Neural cell (in vitro differentiated cells): Measurements from ENCODE around the gene TKTL2.

Source experiments
- CTCF ChIP-seq: fragments of 450-650 bp; IDR thresholded peaks from 2 replicates; pipeline ENCODE4 v1.5.1; 2014; ENCODE audit warnings: antibody characterized with exemption, mild to moderate bottlenecking, moderate library complexity; ENCODE audit not compliant: poor library complexity, severe bottlenecking
- EP300 ChIP-seq: fragments of 450-650 bp; conservative IDR thresholded peaks from 2 replicates; pipeline ENCODE4 v1.6.1; 2014; ENCODE audit warnings: antibody characterized with exemption, mild to moderate bottlenecking, moderate library complexity; ENCODE audit not compliant: poor library complexity, severe bottlenecking
- EZH2 ChIP-seq: fragments of 200-600, 300-800 bp; shearing (Covaris generic), sonication (generic); IDR thresholded peaks from 2 replicates; pipeline ENCODE4 v1.6.1; 2014; ENCODE audit warnings: antibody characterized with exemption, low read length, borderline replicate concordance, mild to moderate bottlenecking; ENCODE audit not compliant: insufficient read depth, poor library complexity, severe bottlenecking
- MXI1 ChIP-seq: fragments of 450-650 bp; conservative IDR thresholded peaks from 2 replicates; pipeline ENCODE4 v1.6.1; 2014; ENCODE audit warnings: antibody characterized with exemption, mild to moderate bottlenecking; ENCODE audit not compliant: poor library complexity, severe bottlenecking
- POLR2AphosphoS5 ChIP-seq: IDR thresholded peaks from 2 replicates; pipeline ENCODE4 v1.6.1; 2012
- RAD21 ChIP-seq: fragments of 450-650 bp; conservative IDR thresholded peaks from 2 replicates; pipeline ENCODE4 v1.6.1; 2014; ENCODE audit warnings: antibody characterized with exemption, mild to moderate bottlenecking, moderate library complexity
- SMC3 ChIP-seq: fragments of 450-650 bp; conservative IDR thresholded peaks from 2 replicates; pipeline ENCODE4 v1.6.1; 2014; ENCODE audit warnings: antibody characterized with exemption, mild to moderate bottlenecking, moderate library complexity; ENCODE audit not compliant: poor library complexity
- TAF1 ChIP-seq: IDR thresholded peaks from 2 replicates; pipeline ENCODE4 v1.6.1; 2012; ENCODE audit warnings: low read depth
- TF ChIP-seq, protein P1 (sequence below): IDR thresholded peaks from 2 replicates; pipeline ENCODE4 v1.6.1; 2012; ENCODE audit warnings: borderline replicate concordance

DNA sequence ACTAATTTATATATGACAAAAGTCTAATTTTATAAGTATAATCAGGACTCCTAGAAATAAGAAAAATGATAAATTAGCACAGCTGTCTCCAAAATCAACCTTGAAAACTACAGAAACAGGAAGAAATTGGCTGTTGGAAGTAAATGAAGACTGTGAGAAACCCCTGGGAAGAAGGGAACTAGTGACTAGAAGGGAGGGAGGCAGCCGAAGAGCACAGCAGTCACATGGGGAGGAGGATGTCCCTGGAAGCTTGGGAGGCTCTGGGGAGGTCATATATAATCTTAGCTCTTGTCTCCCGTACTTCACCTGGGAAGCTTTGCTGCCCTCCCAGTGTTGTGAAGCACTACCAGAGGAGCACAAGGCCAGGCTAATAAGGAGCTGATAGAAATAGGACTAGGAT, 12.0 kb upstream of the TKTL2 start:
- TF ChIP-seq CTCF (no peak), EZH2 (no peak), SMC3 (no peak), POLR2AphosphoS5 (no peak), TAF1 (no peak), EP300 (no peak), RAD21 (no peak), MXI1 (no peak)
- TF ChIP-seq, protein P1, sequence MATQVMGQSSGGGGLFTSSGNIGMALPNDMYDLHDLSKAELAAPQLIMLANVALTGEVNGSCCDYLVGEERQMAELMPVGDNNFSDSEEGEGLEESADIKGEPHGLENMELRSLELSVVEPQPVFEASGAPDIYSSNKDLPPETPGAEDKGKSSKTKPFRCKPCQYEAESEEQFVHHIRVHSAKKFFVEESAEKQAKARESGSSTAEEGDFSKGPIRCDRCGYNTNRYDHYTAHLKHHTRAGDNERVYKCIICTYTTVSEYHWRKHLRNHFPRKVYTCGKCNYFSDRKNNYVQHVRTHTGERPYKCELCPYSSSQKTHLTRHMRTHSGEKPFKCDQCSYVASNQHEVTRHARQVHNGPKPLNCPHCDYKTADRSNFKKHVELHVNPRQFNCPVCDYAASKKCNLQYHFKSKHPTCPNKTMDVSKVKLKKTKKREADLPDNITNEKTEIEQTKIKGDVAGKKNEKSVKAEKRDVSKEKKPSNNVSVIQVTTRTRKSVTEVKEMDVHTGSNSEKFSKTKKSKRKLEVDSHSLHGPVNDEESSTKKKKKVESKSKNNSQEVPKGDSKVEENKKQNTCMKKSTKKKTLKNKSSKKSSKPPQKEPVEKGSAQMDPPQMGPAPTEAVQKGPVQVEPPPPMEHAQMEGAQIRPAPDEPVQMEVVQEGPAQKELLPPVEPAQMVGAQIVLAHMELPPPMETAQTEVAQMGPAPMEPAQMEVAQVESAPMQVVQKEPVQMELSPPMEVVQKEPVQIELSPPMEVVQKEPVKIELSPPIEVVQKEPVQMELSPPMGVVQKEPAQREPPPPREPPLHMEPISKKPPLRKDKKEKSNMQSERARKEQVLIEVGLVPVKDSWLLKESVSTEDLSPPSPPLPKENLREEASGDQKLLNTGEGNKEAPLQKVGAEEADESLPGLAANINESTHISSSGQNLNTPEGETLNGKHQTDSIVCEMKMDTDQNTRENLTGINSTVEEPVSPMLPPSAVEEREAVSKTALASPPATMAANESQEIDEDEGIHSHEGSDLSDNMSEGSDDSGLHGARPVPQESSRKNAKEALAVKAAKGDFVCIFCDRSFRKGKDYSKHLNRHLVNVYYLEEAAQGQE: no peak
